NOMO-1 treated with DMSO at 0.1 percent for 48 hours (cell line): ENCODE data around the gene PIAS1.
"Not testable (repeated sequence)": the region's sequence is repeated elsewhere in the genome, so short reads cannot be mapped to it uniquely, and the experiment has no call there.

ENCODE experiments used
- DNase-seq: peaks from one replicate; lab custom pipeline; 2025; ENCODE audit not compliant: unreplicated experiment; lab: John Stamatoyannopoulos, UW

The PIAS1 gene

GRCh38 chr15:68053701-68054627 lies at the start of gene PIAS1:
PIAS1 (plus strand) TSS chr15:68054315; CDS start chr15:68054327, 12 bp downstream.
- DNase-seq: peak; percentile 91

- not testable (repeated sequence) for DNase-seq
Measured at GRCh38 chr15:68007642-68008041, 46.5 kb upstream of the PIAS1 start.

GRCh38 chr15:68010361-68011153 lies 43.6 kb upstream of the PIAS1 start:
- DNase-seq: no peak

GRCh38 chr15:68012911-68013310 lies 41.2 kb upstream of the PIAS1 start:
- no peak for DNase-seq

GRCh38 chr15:68014219-68014618 lies 39.9 kb upstream of the PIAS1 start:
- DNase-seq: no peak

- DNase-seq: no peak
Measured at GRCh38 chr15:68015244-68015643, 38.9 kb upstream of the PIAS1 start.

GRCh38 chr15:68017201-68017600 lies 36.9 kb upstream of the PIAS1 start:
- DNase-seq: no peak

- no peak for DNase-seq
Measured at GRCh38 chr15:68018797-68019444, 35.2 kb upstream of the PIAS1 start.

GRCh38 chr15:68019814-68020525 lies 34.1 kb upstream of the PIAS1 start:
- DNase-seq: no peak

- no peak for DNase-seq
Measured at GRCh38 chr15:68020685-68021084, 33.4 kb upstream of the PIAS1 start.

GRCh38 chr15:68022061-68022460 lies 32.1 kb upstream of the PIAS1 start:
- DNase-seq: no peak

- DNase-seq: no peak
Measured at GRCh38 chr15:68023307-68024101, 30.6 kb upstream of the PIAS1 start.

- no peak for DNase-seq
Measured at GRCh38 chr15:68025835-68026424, 28.2 kb upstream of the PIAS1 start.

- no peak for DNase-seq
Measured at GRCh38 chr15:68027388-68027787, 26.7 kb upstream of the PIAS1 start.

GRCh38 chr15:68028137-68028887 lies 25.8 kb upstream of the PIAS1 start:
- no peak for DNase-seq

- peak; percentile 64 for DNase-seq
Measured at GRCh38 chr15:68028888-68029207, 25.3 kb upstream of the PIAS1 start.

- DNase-seq: no peak
Measured at GRCh38 chr15:68029959-68030358, 24.2 kb upstream of the PIAS1 start.

- no peak for DNase-seq
Measured at GRCh38 chr15:68031404-68031803, 22.7 kb upstream of the PIAS1 start.

GRCh38 chr15:68032672-68033071 lies 21.4 kb upstream of the PIAS1 start:
- DNase-seq: peak; percentile 67
